ENCODE measurements around the gene HDAC1.

DNA sequence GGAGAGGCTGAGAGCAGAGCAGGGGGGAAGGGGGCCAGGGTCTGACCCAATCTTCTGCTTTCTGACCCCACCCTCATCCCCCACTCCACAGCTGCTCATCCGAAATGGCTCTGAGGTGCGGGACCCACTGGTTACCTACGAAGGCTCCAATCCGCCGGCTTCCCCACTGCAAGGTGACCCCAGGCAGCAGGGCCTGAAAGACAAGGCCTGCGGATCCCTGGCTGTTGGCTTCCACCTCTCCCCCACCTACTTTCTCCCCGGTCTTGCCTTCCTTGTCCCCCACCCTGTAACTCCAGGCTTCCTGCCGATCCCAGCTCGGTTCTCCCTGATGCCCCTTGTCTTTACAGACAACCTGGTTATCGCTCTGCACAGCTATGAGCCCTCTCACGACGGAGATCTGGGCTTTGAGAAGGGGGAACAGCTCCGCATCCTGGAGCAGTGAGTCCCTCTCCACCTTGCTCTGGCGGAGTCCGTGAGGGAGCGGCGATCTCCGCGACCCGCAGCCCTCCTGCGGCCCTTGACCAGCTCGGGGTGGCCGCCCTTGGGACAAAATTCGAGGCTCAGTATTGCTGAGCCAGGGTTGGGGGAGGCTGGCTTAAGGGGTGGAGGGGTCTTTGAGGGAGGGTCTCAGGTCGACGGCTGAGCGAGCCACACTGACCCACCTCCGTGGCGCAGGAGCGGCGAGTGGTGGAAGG, 17.1 kb upstream of the HDAC1 start:
- TF ChIP-seq POLR2AphosphoS5 (IDR thresholded peaks at IDR 0.05; ENCODE audit: low read depth, low read length) = no peak
- no peak for TF ChIP-seq SIN3A (IDR thresholded peaks at IDR 0.05; ENCODE audit: borderline replicate concordance, insufficient read depth, low read length)

All from PFSK-1 (cell line).